ENCODE results near the gene NT5C3B. TPM values are rescaled to one million over a fixed set of nuclear protein-coding genes. Genes with fewer than 3 reads are reported as not detected.
A peak's percentile ranks its signal among the peaks of the same experiment; 100 is the strongest.

NT5C3B gene
- total and polyA plus RNA-seq, 2 donors (not counting 1 experiment from before 2014, with no cell fraction given) = 49.6 to 50.1 TPM

GRCh38 chr17:41864836-41865595, 29.0 kb upstream of the NT5C3B start, which contains the start of gene KLHL11:
Gene KLHL11 (minus strand): TSS chr17:41865423. CDS start chr17:41865370, 53 bp downstream.
- Histone ChIP-seq H3K4me3 (ENCODE audit: control extremely low read depth in 1 of 5, extremely low read depth in 1 of 5, insufficient read depth in 1 of 5, low read depth in 2 of 5, low read length in 4 of 5) (peak within 1 kb of the TSS; percentile 45 to 96 (median 83)), H3K4me1 (ENCODE audit: control insufficient read depth in 2 of 2, insufficient read depth in 2 of 2, low read length in 2 of 2) (peaks cover 24 to 27% of the 10 kb centered on the region in 2 donors), H3K36me3 (replicated peaks in 1 of 2; ENCODE audit: control extremely low read depth in 1 of 2, control insufficient read depth in 1 of 2, extremely low read depth in 1 of 2, insufficient read depth in 2 of 2, low read length in 1 of 2) (peaks cover 0 to 13% of the 10 kb centered on the region in 2 experiments), H3K79me2 (ENCODE audit: control insufficient read depth, insufficient read depth, low read length) (peaks cover 57% of the 10 kb centered on the region), H4K20me1 (ENCODE audit: control insufficient read depth, insufficient read depth, low read length, poor library complexity, severe bottlenecking) (peaks cover 35% of the 10 kb centered on the region), H3K27ac (ENCODE audit: low read length in 2 of 2) (peak within 1 kb of the TSS; percentile 72 to 82), H2AFZ (ENCODE audit: insufficient read depth, low read depth, low read length, poor library complexity, severe bottlenecking) (peak within 1 kb of the TSS; percentile 98), H3K9ac (ENCODE audit: low read length) (peak within 1 kb of the TSS; percentile 78), H3K27me3 (replicated peaks in 1 of 4; ENCODE audit: control extremely low read depth in 1 of 4, control insufficient read depth in 3 of 4, insufficient read depth in 4 of 4, low read length in 3 of 4) (no peaks in the 10 kb centered on the region), H3K9me3 (ENCODE audit: control extremely low read depth in 1 of 3, control insufficient read depth in 2 of 3, insufficient read depth in 1 of 3, low read length in 2 of 3) (no peaks in the 10 kb centered on the region), H3K4me2 (replicated peaks; ENCODE audit: low read depth, low read length, poor library complexity, severe bottlenecking) (peak within 1 kb of the TSS; percentile 85)
- TF ChIP-seq EZH2 (IDR thresholded peaks at IDR 0.05; ENCODE audit: borderline replicate concordance, insufficient read depth, low read depth, low read length, poor library complexity, severe bottlenecking) = no peak
- TF ChIP-seq CTCF (IDR thresholded peaks at IDR 0.05) = no peak
- CTCF ChIA-PET = interaction anchor here (0.6 to 1.5 kb wide), 6 partner anchors 30 to 752 kb away, joined by 3 to 4 read pairs (median 3); partner anchors contain the start of gene CNP
- peak; percentile 97 for ATAC-seq (ENCODE audit: low read depth)
- POLR2A ChIA-PET = interaction anchor here (0.5 to 2.1 kb wide), 10 partner anchors 24 to 1234 kb away, joined by 3 to 13 read pairs (median 3); partner anchors contain the start of genes DNAJC7 and EIF1
- Mint-ChIP-seq H3K4me3 (no peak within 1 kb of the TSS), H3K27ac (no peak within 1 kb of the TSS), H3K4me1 (peaks cover 22% of the 10 kb centered on the region), H3K9me3 (ENCODE audit: insufficient read depth) (no peaks in the 10 kb centered on the region), H3K27me3 (no peaks in the 10 kb centered on the region)
- WGBS (ENCODE audit: insufficient coverage) = under 1% methylated on average over 90 of the region's 90 CpGs
- peak; percentile 93 for DNase-seq
- intact Hi-C loops (cut with micrococcal nuclease) = loop anchor here (1.0 kb wide), 5 partner anchors 30 to 101 kb away; partner anchors contain the start of genes ACLY, CNP, ODAD4 and P3H4
